Measurements from ENCODE around the gene VPS13D. TPM values are rescaled to one million over a fixed set of nuclear protein-coding genes. Genes with fewer than 3 reads are reported as not detected.
"Not testable (repeated sequence)": the region's sequence is repeated elsewhere in the genome, so short reads cannot be mapped to it uniquely, and the experiment has no call there.

The VPS13D gene
- total RNA-seq, 1 donor: 37.5 TPM

DNA sequence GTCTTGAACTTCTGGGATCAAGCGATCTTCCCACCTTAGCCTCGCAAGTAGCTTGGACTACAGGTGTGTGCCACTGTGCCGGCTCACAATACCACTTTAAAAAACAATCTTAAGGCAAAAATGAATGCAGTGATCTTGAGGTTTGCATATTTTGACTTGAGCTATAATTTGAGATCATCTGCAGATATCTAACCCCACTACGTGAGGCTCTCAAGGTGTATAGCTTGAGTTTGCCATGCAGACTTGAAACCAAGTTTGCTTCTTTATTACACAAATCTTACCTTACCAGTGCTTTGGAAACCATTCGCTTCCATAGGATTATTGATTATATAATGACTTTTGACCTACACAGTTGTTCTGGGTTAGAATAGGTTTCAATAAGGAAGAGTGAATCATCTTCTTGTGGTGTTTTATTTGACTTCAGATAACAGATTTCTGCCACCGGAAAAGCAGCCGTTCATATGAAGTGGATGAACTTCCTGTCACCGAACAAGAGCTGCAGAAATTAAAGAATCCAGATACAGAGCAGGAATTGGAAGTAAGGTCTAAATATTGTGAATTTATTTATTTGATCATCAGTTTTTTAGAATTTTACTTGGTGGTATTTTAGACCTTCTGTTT lies 155.1 kb downstream of the VPS13D start:
- DNase-seq (ENCODE audit: low read depth): no peak
- TF ChIP-seq CTCF (IDR thresholded peaks at IDR 0.05; ENCODE audit: insufficient read depth, low read length): no peak
- H3K4me3 ChIP-seq (ENCODE audit: low read depth, low read length): no peak overlapping the region

- H3K4me3 ChIP-seq (ENCODE audit: low read depth, low read length): no peak overlapping the region
- no peak for DNase-seq (ENCODE audit: low read depth)
- TF ChIP-seq CTCF (IDR thresholded peaks at IDR 0.05; ENCODE audit: insufficient read depth, low read length): no peak
Observed at GRCh38 chr1:12386130-12386529, 156.3 kb downstream of the VPS13D start.

- TF ChIP-seq CTCF (IDR thresholded peaks at IDR 0.05; ENCODE audit: insufficient read depth, low read length): no peak
- no peak overlapping the region for H3K4me3 ChIP-seq (ENCODE audit: low read depth, low read length)
- peak; percentile 32 for DNase-seq (ENCODE audit: low read depth)
Observed at GRCh38 chr1:12387641-12388040, 157.8 kb downstream of the VPS13D start.

DNA sequence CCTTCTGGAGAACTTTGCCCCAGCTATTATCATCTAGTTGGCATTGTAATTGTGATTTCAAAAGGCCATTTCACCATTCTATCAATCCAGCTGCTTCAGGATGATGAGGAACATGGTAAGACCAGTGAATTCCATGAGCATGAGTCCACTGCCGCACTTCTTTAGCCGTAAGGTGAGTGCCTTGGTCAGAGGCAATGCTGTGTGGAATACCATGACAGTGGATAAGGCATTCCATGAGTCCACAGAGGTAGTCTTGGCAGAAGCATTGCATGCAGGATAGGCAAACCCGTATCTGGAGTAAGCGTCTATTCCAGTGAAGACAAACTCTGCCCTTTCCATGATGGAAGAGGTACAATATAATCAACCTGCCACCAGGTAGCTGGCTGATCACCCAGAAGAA lies 160.5 kb downstream of the VPS13D start:
- DNase-seq (ENCODE audit: low read depth); H3K4me3 ChIP-seq (ENCODE audit: low read depth, low read length): not testable (repeated sequence)

DNA sequence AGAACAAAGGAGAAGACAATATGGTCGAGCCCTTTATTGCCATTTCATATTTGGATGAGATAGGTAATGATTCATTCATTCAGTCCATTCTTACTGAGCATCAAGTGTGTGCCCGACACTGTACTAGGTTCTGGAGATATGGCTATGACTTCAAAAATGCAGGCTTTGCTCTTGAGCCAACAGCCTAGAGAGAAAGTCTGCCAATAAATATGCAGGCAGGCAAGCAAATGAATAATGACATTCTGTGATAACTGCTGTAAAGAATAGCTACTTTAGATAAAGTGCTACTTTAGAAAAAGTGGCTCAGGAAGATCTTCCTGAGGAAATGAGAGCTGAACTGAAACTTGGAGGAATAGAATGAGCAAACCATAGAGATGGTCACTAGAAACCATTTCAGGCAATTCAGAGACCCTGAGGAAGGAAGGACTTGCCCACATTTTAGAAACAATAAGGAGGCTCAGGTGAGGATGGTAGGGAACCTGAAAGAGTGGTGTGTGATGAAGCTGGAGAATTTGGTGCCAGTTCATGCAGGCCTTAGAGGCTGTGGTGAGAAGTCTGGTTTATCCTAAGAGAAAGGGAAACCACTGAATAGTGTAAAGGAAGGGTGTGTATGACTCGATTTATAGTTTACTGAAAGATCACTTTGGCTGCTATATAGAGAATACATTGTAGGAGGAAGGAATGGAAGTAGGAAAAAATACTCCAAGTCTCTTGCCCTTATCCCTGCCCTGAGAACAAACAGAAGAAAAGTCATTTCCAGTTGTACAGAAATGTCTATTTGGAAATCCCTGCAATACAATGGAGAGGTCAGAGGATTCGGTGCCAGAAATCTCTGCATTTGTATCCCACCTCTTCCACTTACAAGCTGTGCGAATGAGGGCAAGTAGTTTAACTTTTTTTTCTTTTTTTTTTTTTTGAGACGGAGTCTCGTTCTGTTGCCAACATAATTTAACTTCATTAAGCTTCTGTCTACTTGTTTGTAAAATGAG lies 167.9 kb downstream of the VPS13D start:
- DNase-seq (ENCODE audit: low read depth): peak; percentile 86
- TF ChIP-seq CTCF (IDR thresholded peaks at IDR 0.05; ENCODE audit: insufficient read depth, low read length): no peak

GRCh38 chr1:12398479-12398878 lies 168.6 kb downstream of the VPS13D start:
- no peak for TF ChIP-seq CTCF (IDR thresholded peaks at IDR 0.05; ENCODE audit: insufficient read depth, low read length)
- no peak overlapping the region for H3K4me3 ChIP-seq (ENCODE audit: low read depth, low read length)
- no peak for DNase-seq (ENCODE audit: low read depth)

More for the DNA sequence above, 167.9 kb downstream of the VPS13D start:
- H3K4me3 ChIP-seq (ENCODE audit: low read depth, low read length): no peak overlapping the region

DNA sequence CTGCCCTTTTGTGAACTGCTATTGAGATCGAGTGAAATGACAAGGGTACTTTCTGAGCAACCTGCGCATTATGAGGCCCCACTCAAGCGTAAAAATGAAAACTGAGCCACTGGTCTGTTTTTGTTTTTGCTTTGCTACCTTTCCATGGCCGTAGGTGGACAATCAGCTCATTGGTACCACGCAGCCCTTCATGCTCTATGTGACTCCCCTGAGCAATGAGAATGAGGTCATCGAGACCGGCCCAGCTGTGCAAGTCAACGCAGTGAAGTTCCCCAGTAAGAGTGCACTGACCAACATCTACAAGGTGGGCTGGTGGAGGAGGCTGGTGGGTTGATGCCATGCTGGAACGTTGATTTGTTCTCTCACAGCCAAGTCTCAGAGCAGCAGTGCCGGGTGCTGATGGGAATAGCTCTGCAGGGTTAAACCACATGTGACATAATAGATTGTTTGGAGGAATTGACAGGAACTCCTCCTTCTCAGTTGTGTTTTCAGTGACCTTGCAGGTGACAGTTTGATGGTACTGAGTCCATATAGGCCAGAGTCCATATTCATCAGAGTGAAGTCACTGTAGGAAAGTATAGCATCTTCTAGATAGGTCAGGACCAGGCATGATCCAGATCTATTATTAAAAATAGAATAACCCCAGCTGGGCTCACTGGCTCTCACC lies 170.3 kb downstream of the VPS13D start:
- no peak for TF ChIP-seq CTCF (IDR thresholded peaks at IDR 0.05; ENCODE audit: insufficient read depth, low read length)
- H3K4me3 ChIP-seq (ENCODE audit: low read depth, low read length): no peak overlapping the region
- no peak for DNase-seq (ENCODE audit: low read depth)
